Tibial nerve (tissue), 3 donors: ENCODE results near the gene COX20.
"Not testable (repeated sequence)": the region's sequence is repeated elsewhere in the genome, so short reads cannot be mapped to it uniquely, and the experiment has no call there.

Source experiments
- CTCF ChIP-seq, 5 experiments: fragments of 200-600 bp in 3 of 5; fragments of 450-650 bp in 2 of 5; sonication (generic) in 3 of 5; IDR thresholded peaks; one replicate each; pipeline ENCODE4 v1.5.1; 2016 to 2019; ENCODE audit warnings: antibody characterized with exemption in 5 of 5, mild to moderate bottlenecking in 3 of 5, moderate library complexity in 2 of 5
- POLR2A ChIP-seq, 2 donors: fragments of 450-650 bp; IDR thresholded peaks; one replicate each; pipeline ENCODE4 v1.6.1; 2017; ENCODE audit warnings: antibody characterized with exemption in 2 of 2, mild to moderate bottlenecking in 2 of 2, moderate library complexity in 2 of 2

GRCh38 chr1:244794516-244794915 is 40.9 kb upstream of the COX20 start:
- TF ChIP-seq POLR2A, CTCF (IDR thresholded peaks at IDR 0.05): not testable (repeated sequence)
